SK-N-SH (cell line): ENCODE measurements around the gene IAH1.

Source experiments
- CTCF ChIP-seq: fragments of 200-600 bp; sonication (generic); IDR thresholded peaks from 2 replicates; pipeline ENCODE4 v1.6.1; 2017; ENCODE audit warnings: antibody characterized with exemption, mild to moderate bottlenecking, moderate library complexity
- EP300 ChIP-seq, 2 experiments: IDR thresholded peaks; 2 replicates each; pipeline versions ENCODE4 v1.4.0 to v1.6.1; 2012; ENCODE audit warnings: borderline replicate concordance in 1 of 2, low read depth in 1 of 2, low read length in 1 of 2
- IRF3 ChIP-seq: fragments of 150-350 bp; IDR thresholded peaks from 2 replicates; pipeline ENCODE4 v1.6.1; 2016; ENCODE audit warnings: mild to moderate bottlenecking, low read depth, low read length
- RAD21 ChIP-seq: IDR thresholded peaks from 2 replicates; pipeline ENCODE4 v1.6.1; 2012; ENCODE audit warnings: mild to moderate bottlenecking, low read length
- SIN3A ChIP-seq: IDR thresholded peaks from 2 replicates; pipeline ENCODE4 v1.6.1; 2012; ENCODE audit warnings: low read depth, mild to moderate bottlenecking, low read length, moderate library complexity, borderline replicate concordance
- YY1 ChIP-seq: IDR thresholded peaks from 2 replicates; pipeline ENCODE4 v1.4.0; 2012; ENCODE audit warnings: low read depth, mild to moderate bottlenecking

GRCh38 chr2:9518163-9518562 is 43.8 kb downstream of the IAH1 start:
- TF ChIP-seq SIN3A = no peak
- TF ChIP-seq EP300 (IDR thresholded peaks at IDR 0.05; ENCODE audit: borderline replicate concordance in 1 of 2, low read depth in 1 of 2, low read length in 1 of 2) = no peak
- TF ChIP-seq RAD21 = no peak
- TF ChIP-seq YY1 = no peak
- no peak for TF ChIP-seq IRF3
- TF ChIP-seq CTCF = no peak
